Brain microvascular endothelial cell (primary cell): ENCODE measurements around the gene BDKRB1.

Experiments used
- DNase-seq: peaks from one replicate; pipeline ENCODE4 v3.0.0-alpha.2; 2020
- H3K27ac ChIP-seq: fragments of 250-450 bp; sonication (Bioruptor Pico); 2 replicates; pipeline ENCODE4 v1.5.1; 2020; ENCODE audit warnings: mild to moderate bottlenecking, moderate library complexity
- H3K27me3 ChIP-seq: fragments of 250-450 bp; sonication (Bioruptor Pico); replicated peaks from 2 replicates; pipeline ENCODE4 v1.5.1; 2020; ENCODE audit warnings: mild to moderate bottlenecking
- H3K36me3 ChIP-seq: fragments of 250-450 bp; sonication (Bioruptor Pico); replicated peaks from 2 replicates; pipeline ENCODE4 v1.5.1; 2020; ENCODE audit warnings: mild to moderate bottlenecking
- H3K4me3 ChIP-seq: 2 replicates; pipeline ENCODE4 v1.5.1; 2011; ENCODE audit warnings: low read depth, mild to moderate bottlenecking, control low read depth, low read length, moderate library complexity
- CTCF ChIP-seq: IDR thresholded peaks from 2 replicates; pipeline ENCODE4 v1.5.1; 2011; ENCODE audit warnings: low read depth, mild to moderate bottlenecking, moderate library complexity, low read length, control low read depth, inconsistent platforms; ENCODE audit errors: missing control alignments
- in situ Hi-C: cut with HindIII; loops from 2 replicates; pipeline ENCODE4 v1.10.0; 2017; ENCODE audit warnings: low sequenced_read_pairs, low pct_ligation_motif_present

BDKRB1 gene

GRCh38 chr14:96227428-96227827, 28.6 kb upstream of the BDKRB1 start:
- in situ Hi-C loops, result no loop called here
- no peaks in the 10 kb centered on the region for H3K27me3 ChIP-seq
- H3K27ac ChIP-seq, result no peak overlapping the region
- no peak for TF ChIP-seq CTCF
- DNase-seq, result no peak
- no peaks in the 10 kb centered on the region for H3K36me3 ChIP-seq
- H3K4me3 ChIP-seq, result no peak overlapping the region

- in situ Hi-C loops, result no loop called here
- Histone ChIP-seq H3K27ac (no peak overlapping the region), H3K27me3 (no peaks in the 10 kb centered on the region), H3K4me3 (no peak overlapping the region), H3K36me3 (no peaks in the 10 kb centered on the region)
- DNase-seq, result no peak
- TF ChIP-seq CTCF, result no peak
Measured at GRCh38 chr14:96229315-96229714, 26.7 kb upstream of the BDKRB1 start.

GRCh38 chr14:96231056-96231455, 25.0 kb upstream of the BDKRB1 start:
- in situ Hi-C loops, result no loop called here
- Histone ChIP-seq H3K36me3 (no peaks in the 10 kb centered on the region), H3K27me3 (no peaks in the 10 kb centered on the region), H3K4me3 (no peak overlapping the region), H3K27ac (no peak overlapping the region)
- DNase-seq, result no peak
- TF ChIP-seq CTCF, result no peak

GRCh38 chr14:96231526-96232130, 24.4 kb upstream of the BDKRB1 start:
- no peaks in the 10 kb centered on the region for H3K36me3 ChIP-seq
- DNase-seq, result no peak
- no peaks in the 10 kb centered on the region for H3K27me3 ChIP-seq
- H3K27ac ChIP-seq, result no peak overlapping the region
- no peak overlapping the region for H3K4me3 ChIP-seq
- in situ Hi-C loops, result no loop called here
- TF ChIP-seq CTCF, result no peak

- H3K27me3 ChIP-seq, result no peaks in the 10 kb centered on the region
- no peak for DNase-seq
- H3K4me3 ChIP-seq, result no peak overlapping the region
- H3K27ac ChIP-seq, result no peak overlapping the region
- in situ Hi-C loops, result no loop called here
- H3K36me3 ChIP-seq, result no peaks in the 10 kb centered on the region
- no peak for TF ChIP-seq CTCF
Measured at GRCh38 chr14:96232506-96232905, 23.5 kb upstream of the BDKRB1 start.

- H3K27ac ChIP-seq, result no peak overlapping the region
Measured at GRCh38 chr14:96233661-96234060, 22.3 kb upstream of the BDKRB1 start.

More at GRCh38 chr14:96233661-96234060, 22.3 kb upstream of the BDKRB1 start:
- DNase-seq, result no peak
- H3K36me3 ChIP-seq, result no peaks in the 10 kb centered on the region
- no peak overlapping the region for H3K4me3 ChIP-seq
- H3K27me3 ChIP-seq, result no peaks in the 10 kb centered on the region
- in situ Hi-C loops, result no loop called here
- no peak for TF ChIP-seq CTCF
